Esophagus muscularis mucosa (tissue), 4 donors: Measurements from ENCODE around the gene LRRC47. TPM values are rescaled to one million over a fixed set of nuclear protein-coding genes. Genes with fewer than 3 reads are reported as not detected.

Experiments used
- DNase-seq: peaks from one replicate; pipeline ENCODE4 v3.0.0-alpha.2; 2017; ENCODE audit errors: extremely low spot score
- H3K27ac ChIP-seq, 4 donors: fragments of 200-600 bp; sonication (generic); replicated peaks in 1 of 4; 1 replicate in 3 of 4; 2 replicates in 1 of 4; pipeline ENCODE4 v1.5.1; 2016 to 2019; ENCODE audit warnings: mild to moderate bottlenecking in 1 of 4
- H3K27me3 ChIP-seq, 4 donors: fragments of 200-600 bp; sonication (generic); one replicate each; pipeline versions ENCODE4 v1.5.1 to v1.6.0; 2016 to 2019
- H3K36me3 ChIP-seq, 4 donors: fragments of 200-600 bp; sonication (generic); one replicate each; pipeline ENCODE4 v1.5.1; 2016 to 2019
- H3K4me1 ChIP-seq, 4 donors: fragments of 200-600 bp; sonication (generic); one replicate each; pipeline ENCODE4 v1.5.1; 2016 to 2019
- H3K4me3 ChIP-seq, 4 donors: fragments of 200-600 bp; sonication (generic); 1 replicate in 2 of 4; 2 replicates in 2 of 4; pipeline ENCODE4 v1.5.1; 2016 to 2019; ENCODE audit warnings: mild to moderate bottlenecking in 4 of 4, moderate library complexity in 1 of 4
- H3K9me3 ChIP-seq, 4 donors: fragments of 200-600 bp; sonication (generic); 1 replicate in 3 of 4; 2 replicates in 1 of 4; pipeline ENCODE4 v1.5.1; 2016 to 2019
- CTCF ChIP-seq, 3 experiments: fragments of 200-600 bp in 2 of 3; fragments of 450-650 bp in 1 of 3; sonication (generic) in 2 of 3; IDR thresholded peaks; one replicate each; pipeline ENCODE4 v1.5.1; 2017 to 2019; ENCODE audit warnings: antibody characterized with exemption in 3 of 3, mild to moderate bottlenecking in 2 of 3, moderate library complexity in 1 of 3
- EP300 ChIP-seq: sonication (generic); formaldehyde crosslinking; IDR thresholded peaks from one replicate; pipeline ENCODE4 v1.6.1; 2017; ENCODE audit warnings: antibody characterized with exemption
- POLR2A ChIP-seq: fragments of 450-650 bp; IDR thresholded peaks from one replicate; pipeline ENCODE4 v1.6.1; 2017; ENCODE audit warnings: antibody characterized with exemption, moderate library complexity, mild to moderate bottlenecking, low read depth
- POLR2AphosphoS5 ChIP-seq, 2 donors: sonication (generic); formaldehyde crosslinking; IDR thresholded peaks; one replicate each; pipeline ENCODE4 v1.6.1; 2017; ENCODE audit warnings: antibody characterized with exemption in 2 of 2
- WGBS: methylation state at CpG from one replicate; pipeline ENCODE4 v1.1.5; 2018; 5-methylcytosine and 5-hydroxymethylcytosine counted together
- intact Hi-C: fragments of 100-400 bp; cut with DNase I; formaldehyde crosslinking; loops from one replicate; pipeline ENCODE4 v1.15.1; 2023
- total RNA-seq, 4 donors: library from RNA; depleted of rRNA; stranded (reverse); fragments of >200 nt; gene quantifications; one replicate each; pipeline versions ENCODE4 v1.1.0 to v1.2.1, GENCODE V29; 2016

LRRC47 gene
- total RNA-seq, 4 donors from 2014 or later: 34.1 to 51.6 (median 44.1) TPM

- TF ChIP-seq POLR2A: no peak
- TF ChIP-seq POLR2AphosphoS5 (IDR thresholded peaks at IDR 0.05): no peak
- no peak for TF ChIP-seq EP300
- no peak for TF ChIP-seq CTCF (IDR thresholded peaks at IDR 0.05)
- 72% methylated on average over 4 of the region's 6 CpGs for WGBS
- H3K27me3 ChIP-seq: peaks cover 0 to 74% (median 8%) of the 10 kb centered on the region in 4 donors
Observed at GRCh38 chr1:3759796-3760195, 36.5 kb downstream of the LRRC47 start.

GRCh38 chr1:3759164-3759563 is 37.1 kb downstream of the LRRC47 start:
- no peak for DNase-seq
- TF ChIP-seq POLR2A: no peak
- no peak for TF ChIP-seq POLR2AphosphoS5 (IDR thresholded peaks at IDR 0.05)
- TF ChIP-seq EP300: no peak
- TF ChIP-seq CTCF (IDR thresholded peaks at IDR 0.05): no peak
- H3K27me3 ChIP-seq: peaks cover 0 to 80% (median 11%) of the 10 kb centered on the region in 4 donors
- intact Hi-C loops: no loop called here
- H3K4me3 ChIP-seq: no peak overlapping the region
- H3K9me3 ChIP-seq: no peaks in the 10 kb centered on the region
- no peak overlapping the region for H3K27ac ChIP-seq
- H3K4me1 ChIP-seq: no peaks in the 10 kb centered on the region
- no peaks in the 10 kb centered on the region for H3K36me3 ChIP-seq
- 79% methylated on average over 6 of the region's 6 CpGs for WGBS

More at GRCh38 chr1:3759796-3760195, 36.5 kb downstream of the LRRC47 start:
- no peaks in the 10 kb centered on the region for H3K4me1 ChIP-seq
- no peak overlapping the region for H3K27ac ChIP-seq
- H3K4me3 ChIP-seq: no peak overlapping the region
- no peaks in the 10 kb centered on the region for H3K36me3 ChIP-seq
- intact Hi-C loops: no loop called here
- no peaks in the 10 kb centered on the region for H3K9me3 ChIP-seq
- no peak for DNase-seq

- no peaks in the 10 kb centered on the region for H3K36me3 ChIP-seq
- intact Hi-C loops: no loop called here
- 70% methylated on average over 21 of the region's 21 CpGs for WGBS
- TF ChIP-seq POLR2AphosphoS5 (IDR thresholded peaks at IDR 0.05) (no peak), POLR2A (no peak), EP300 (no peak), CTCF (IDR thresholded peaks at IDR 0.05) (no peak)
- peaks cover 0 to 75% (median 8%) of the 10 kb centered on the region in 4 donors for H3K27me3 ChIP-seq
- no peaks in the 10 kb centered on the region for H3K9me3 ChIP-seq
- no peaks in the 10 kb centered on the region for H3K4me1 ChIP-seq
- DNase-seq: no peak
- no peak overlapping the region for H3K27ac ChIP-seq
- H3K4me3 ChIP-seq: no peak overlapping the region
Observed at GRCh38 chr1:3756394-3756793, 39.9 kb downstream of the LRRC47 start.

GRCh38 chr1:3753656-3754454 is 42.4 kb downstream of the LRRC47 start:
- Histone ChIP-seq H3K27ac (no peak overlapping the region), H3K4me3 (no peak overlapping the region), H3K9me3 (no peaks in the 10 kb centered on the region), H3K4me1 (no peaks in the 10 kb centered on the region), H3K36me3 (no peaks in the 10 kb centered on the region), H3K27me3 (peaks cover 0 to 57% (median 4%) of the 10 kb centered on the region in 4 donors)
- 78% methylated on average over 17 of the region's 20 CpGs for WGBS
- no peak for DNase-seq
- intact Hi-C loops: no loop called here
- TF ChIP-seq EP300 (no peak), POLR2A (no peak), POLR2AphosphoS5 (IDR thresholded peaks at IDR 0.05) (no peak), CTCF (IDR thresholded peaks at IDR 0.05) (no peak)
